Breast epithelium (tissue), 3 donors: Measurements from ENCODE around the gene RPS25.

Experiments
- CTCF ChIP-seq, 3 donors: fragments of 450-650 bp; IDR thresholded peaks; one replicate each; pipeline ENCODE4 v1.5.1; 2016 to 2017; ENCODE audit warnings: antibody characterized with exemption in 3 of 3, mild to moderate bottlenecking in 3 of 3, moderate library complexity in 3 of 3
- POLR2A ChIP-seq: fragments of 450-650 bp; IDR thresholded peaks from one replicate; pipeline ENCODE4 v1.6.1; 2016; ENCODE audit warnings: antibody characterized with exemption, mild to moderate bottlenecking, moderate library complexity
- POLR2AphosphoS5 ChIP-seq, 3 donors: sonication (generic); formaldehyde crosslinking; IDR thresholded peaks; one replicate each; pipeline ENCODE4 v1.6.1; 2017; ENCODE audit warnings: antibody characterized with exemption in 3 of 3

GRCh38 chr11:118971646-118972045 is 46.5 kb downstream of the RPS25 start, which contains the start of gene FOXR1:
- TF ChIP-seq POLR2A (no peak), CTCF (IDR thresholded peaks at IDR 0.05) (no peak), POLR2AphosphoS5 (IDR thresholded peaks at IDR 0.05) (no peak)
